A549 (cell line): Measurements from ENCODE around the gene REPS1. TPM values are rescaled to one million over a fixed set of nuclear protein-coding genes. Genes with fewer than 3 reads are reported as not detected.
"Not testable (repeated sequence)": the region's sequence is repeated elsewhere in the genome, so short reads cannot be mapped to it uniquely, and the experiment has no call there.

Experiments used
- ATAC-seq, 2 experiments: fragments of 200-7000 bp in 1 of 2; fragments of >200 bp in 1 of 2; cut with Nextera tagmentation in 1 of 2; cut with Tn5 transposase in 1 of 2; 3 replicates each; pipeline versions ENCODE4 v1.8.0 to v1.9.1; 2018 to 2020; ENCODE audit warnings: mild to moderate bottlenecking in 1 of 2, moderate library complexity in 1 of 2
- CTCF ChIA-PET: fragments of 300-600 bp; sonication (Branson Sonifier 250); formaldehyde crosslinking; extraction: SDS; loops from one replicate; lab custom pipeline; 2021; ENCODE audit warnings: antibody characterized with exemption, inconsistent platforms; lab: Yijun Ruan, JAX
- POLR2A ChIA-PET: fragments of 350-600 bp; formaldehyde crosslinking; extraction: SDS; loops from one replicate; lab custom pipeline; 2021; ENCODE audit warnings: antibody characterized with exemption, inconsistent platforms; lab: Yijun Ruan, JAX
- DNase-seq, 2 experiments: peaks; one replicate each; pipeline versions ENCODE4 v3.0.0 to v3.0.0-alpha.2; 2011 to 2016; ENCODE audit warnings: low read depth in 1 of 2, low spot score in 1 of 2
- FAIRE-seq: peaks from 2 replicates; lab custom pipeline; 2011; peaks lifted over from hg19 to GRCh38; lab: Jason Lieb, UNC
- H3K27ac ChIP-seq, 2 experiments: fragments of >200 bp; sonication (Bioruptor Twin); formaldehyde crosslinking; 3 replicates each; pipeline ENCODE4 v1.5.1; 2016 to 2017
- H3K4me1 ChIP-seq: fragments of >200 bp; sonication (Bioruptor Twin); formaldehyde crosslinking; 3 replicates; pipeline ENCODE4 v1.6.1; 2016
- H3K4me2 ChIP-seq: fragments of >200 bp; sonication (Bioruptor Twin); formaldehyde crosslinking; 3 replicates; pipeline ENCODE4 v1.6.1; 2016
- H3K4me3 ChIP-seq: fragments of >200 bp; sonication (Bioruptor Twin); formaldehyde crosslinking; 3 replicates; pipeline ENCODE4 v1.5.1; 2016
- H3K9me3 ChIP-seq: fragments of >200 bp; sonication (Bioruptor Twin); formaldehyde crosslinking; 3 replicates; pipeline ENCODE4 v1.6.1; 2016
- ATOH8 ChIP-seq: fragments of 250-450 bp; sonication (Bioruptor Pico); IDR thresholded peaks from 2 replicates; pipeline ENCODE4 v1.5.0; 2020; ENCODE audit warnings: low read depth, mild to moderate bottlenecking, moderate library complexity
- EHF ChIP-seq: fragments of 250-450 bp; sonication (Bioruptor Pico); IDR thresholded peaks from 2 replicates; pipeline ENCODE4 v1.5.0; 2020; ENCODE audit warnings: mild to moderate bottlenecking
- FOSB ChIP-seq: fragments of 250-450 bp; sonication (Bioruptor Pico); IDR thresholded peaks from 2 replicates; pipeline ENCODE4 v1.5.0; 2020; ENCODE audit warnings: mild to moderate bottlenecking, moderate library complexity
- FOSL2 ChIP-seq, 2 experiments: fragments of 450-650 bp in 1 of 2; fragments of >200 bp in 1 of 2; sonication (Bioruptor Twin) in 1 of 2; formaldehyde crosslinking; IDR thresholded peaks; 2 replicates each; pipeline versions ENCODE4 v1.5.0 to v1.6.1; 2016 to 2020; ENCODE audit warnings: mild to moderate bottlenecking in 1 of 2, moderate library complexity in 1 of 2
- HDAC2 ChIP-seq: fragments of 200-600 bp; sonication (generic); IDR thresholded peaks from 2 replicates; pipeline ENCODE4 v1.6.1; 2016
- HEYL ChIP-seq: fragments of 250-450 bp; sonication (Bioruptor Pico); IDR thresholded peaks from 2 replicates; pipeline ENCODE4 v1.8.0; 2021; ENCODE audit warnings: mild to moderate bottlenecking, moderate library complexity
- HOXB13 ChIP-seq: fragments of 250-450 bp; sonication (Bioruptor Pico); IDR thresholded peaks from 2 replicates; pipeline ENCODE4 v1.5.0; 2020; ENCODE audit warnings: low read depth, mild to moderate bottlenecking, moderate library complexity
- KDM1A ChIP-seq: fragments of 200-600 bp; sonication (generic); IDR thresholded peaks from 2 replicates; pipeline ENCODE4 v1.6.1; 2016; ENCODE audit warnings: low read depth, mild to moderate bottlenecking
- KDM5A ChIP-seq: fragments of 200-600 bp; sonication (generic); IDR thresholded peaks from 2 replicates; pipeline ENCODE4 v1.6.1; 2016; ENCODE audit warnings: antibody characterized with exemption, mild to moderate bottlenecking
- MAFK ChIP-seq: fragments of 450-650 bp; IDR thresholded peaks from 2 replicates; pipeline ENCODE4 v1.6.1; 2014; ENCODE audit not compliant: partially characterized antibody
- NFE2L2 ChIP-seq: fragments of 150-350 bp; conservative IDR thresholded peaks from 2 replicates; pipeline ENCODE4 v1.6.1; 2014; ENCODE audit warnings: low read length
- NPAS2 ChIP-seq: fragments of 250-450 bp; sonication (Bioruptor Pico); IDR thresholded peaks from 2 replicates; pipeline ENCODE4 v1.8.0; 2022; ENCODE audit warnings: mild to moderate bottlenecking, moderate library complexity, borderline replicate concordance
- NR3C1 ChIP-seq: fragments of >200 bp; sonication (Bioruptor Twin); formaldehyde crosslinking; IDR thresholded peaks from 3 replicates; pipeline ENCODE4 v1.6.1; 2017
- PHF8 ChIP-seq: fragments of 200-600 bp; sonication (generic); IDR thresholded peaks from 2 replicates; pipeline ENCODE4 v1.6.1; 2016; ENCODE audit warnings: low read depth, mild to moderate bottlenecking, antibody characterized with exemption, moderate library complexity, borderline replicate concordance
- POLR2A ChIP-seq: IDR thresholded peaks from 2 replicates; pipeline ENCODE4 v1.6.1; 2012; ENCODE audit warnings: mild to moderate bottlenecking, low read length
- RNF2 ChIP-seq: fragments of 200-600 bp; sonication (generic); IDR thresholded peaks from 2 replicates; pipeline ENCODE4 v1.6.1; 2016; ENCODE audit warnings: low read depth, mild to moderate bottlenecking, antibody characterized with exemption, moderate library complexity, borderline replicate concordance
- SREBF2 ChIP-seq: fragments of 450-650 bp; IDR thresholded peaks from 2 replicates; pipeline ENCODE4 v1.6.1; 2014; ENCODE audit warnings: mild to moderate bottlenecking, moderate library complexity
- TP53 ChIP-seq: fragments of 250-450 bp; sonication (Bioruptor Pico); IDR thresholded peaks from 2 replicates; pipeline ENCODE4 v1.5.0; 2021; ENCODE audit warnings: mild to moderate bottlenecking, moderate library complexity
- USF2 ChIP-seq: fragments of 450-650 bp; IDR thresholded peaks from 2 replicates; pipeline ENCODE4 v1.6.1; 2014; ENCODE audit warnings: antibody characterized with exemption
- ZC3H11A ChIP-seq: fragments of 450-650 bp; IDR thresholded peaks from 2 replicates; pipeline ENCODE4 v1.6.1; 2014; ENCODE audit warnings: antibody characterized with exemption, mild to moderate bottlenecking
- ZFP36 ChIP-seq: fragments of 450-650 bp; IDR thresholded peaks from 2 replicates; pipeline ENCODE4 v1.6.1; 2014; ENCODE audit warnings: borderline replicate concordance; ENCODE audit not compliant: partially characterized antibody
- WGBS: methylation state at CpG from one replicate; pipeline ENCODE4 v1.1.6; 2017; ENCODE audit errors: missing lambda C conversion rate; 5-methylcytosine and 5-hydroxymethylcytosine counted together
- polyA plus RNA-seq, 4 experiments: library from polyadenylated mRNA; depleted of rRNA in 3 of 4; stranded (reverse); fragments of >200 nt; fragmentation: RNase III in 1 of 4; extraction: RNeasy Plus Mini Kit Qiagen cat#74134 plus additional on column Dnase treatment in 1 of 4; gene quantifications; 2 replicates in 3 of 4; 3 replicates in 1 of 4; pipeline ENCODE4 v1.2.3, GENCODE V29; 2011 to 2017

Gene REPS1
- polyA plus RNA-seq, 2 of the 4 experiments (the other 2 are of a cell fraction): 16.3 to 36.4 TPM

- peak; percentile 73 to 82 for ATAC-seq
- no peak overlapping the region for H3K4me3 ChIP-seq
- WGBS: 33% methylated on average over 1 of the region's 1 CpG
- H3K9me3 ChIP-seq: no peaks in the 10 kb centered on the region
- H3K4me2 ChIP-seq: peak overlapping the region; percentile 46
- FAIRE-seq: no peak
- no peak for TF ChIP-seq FOSL2 (IDR thresholded peaks at IDR 0.05)
- peak; percentile 37 for TF ChIP-seq FOSL2 (CRISPR knock-in tag; IDR thresholded peaks at IDR 0.05)
- TF ChIP-seq HDAC2: no peak
- TF ChIP-seq PHF8: no peak
- TF ChIP-seq NFE2L2: peak; percentile 71
- no peak for TF ChIP-seq EHF (CRISPR knock-in tag)
- TF ChIP-seq MAFK: peak; percentile 96
- no peak for TF ChIP-seq HEYL (CRISPR knock-in tag)
- no peak for TF ChIP-seq POLR2A
- TF ChIP-seq TP53 (CRISPR knock-in tag): no peak
- peaks cover 30% of the 10 kb centered on the region for H3K4me1 ChIP-seq
- peak; percentile 10 to 65 for DNase-seq
- peak overlapping the region; percentile 51 to 58 for H3K27ac ChIP-seq
- ChIA-PET POLR2A (no interaction called here), CTCF (no interaction called here)
Measured at GRCh38 chr6:138944412-138944811, 43.6 kb downstream of the REPS1 start.

- Histone ChIP-seq H3K4me3 (no peak overlapping the region), H3K27ac (no peak overlapping the region), H3K9me3 (no peaks in the 10 kb centered on the region), H3K4me1 (peaks cover 17% of the 10 kb centered on the region), H3K4me2 (no peak overlapping the region)
- 90% methylated on average over 2 of the region's 2 CpGs for WGBS
- POLR2A ChIA-PET: no interaction called here
- CTCF ChIA-PET: interaction anchor here (1.0 kb wide), 1 partner anchor 32 kb away, joined by 3 read pairs; no protein-coding TSS in a partner anchor
- no peak for DNase-seq
- no peak for FAIRE-seq
- no peak for TF ChIP-seq KDM1A
- TF ChIP-seq ATOH8: no peak
- no peak for TF ChIP-seq FOSL2 (IDR thresholded peaks at IDR 0.05)
- TF ChIP-seq FOSL2 (CRISPR knock-in tag; IDR thresholded peaks at IDR 0.05): no peak
- no peak for TF ChIP-seq NPAS2
- no peak for TF ChIP-seq NR3C1
- peak; percentile 5 for TF ChIP-seq MAFK
- no peak for TF ChIP-seq FOSB
- ATAC-seq: no peak
Measured at GRCh38 chr6:138943089-138943625, 44.9 kb downstream of the REPS1 start.

GRCh38 chr6:138936873-138937272 is 51.2 kb downstream of the REPS1 start:
- H3K4me1 ChIP-seq, H3K9me3 ChIP-seq, H3K4me2 ChIP-seq, CTCF ChIA-PET, DNase-seq, ATAC-seq, POLR2A ChIA-PET, H3K27ac ChIP-seq, H3K4me3 ChIP-seq, FAIRE-seq: not testable (repeated sequence)
- 93% methylated on average over 1 of the region's 1 CpG for WGBS

GRCh38 chr6:138931660-138932059 is 56.4 kb downstream of the REPS1 start:
- ChIA-PET POLR2A (no interaction called here), CTCF (no interaction called here)
- no peak overlapping the region for H3K4me2 ChIP-seq
- H3K9me3 ChIP-seq: no peaks in the 10 kb centered on the region
- H3K27ac ChIP-seq: no peak overlapping the region
- no peaks in the 10 kb centered on the region for H3K4me1 ChIP-seq
- FAIRE-seq (no peak), ATAC-seq (no peak), DNase-seq (no peak)
- WGBS: 90% methylated on average over 1 of the region's 1 CpG
- no peak for TF ChIP-seq ZC3H11A
- TF ChIP-seq POLR2A: no peak
- TF ChIP-seq HEYL (CRISPR knock-in tag): no peak
- no peak for TF ChIP-seq SREBF2
- no peak for TF ChIP-seq USF2
- no peak for TF ChIP-seq KDM5A
- no peak for TF ChIP-seq HOXB13 (CRISPR knock-in tag)
- no peak for TF ChIP-seq ATOH8
- no peak for TF ChIP-seq NPAS2
- no peak for TF ChIP-seq MAFK
- TF ChIP-seq ZFP36: no peak
- no peak for TF ChIP-seq RNF2
- no peak overlapping the region for H3K4me3 ChIP-seq
